GM19328 (cell line): ENCODE data around the gene OPRL1.

Experiments used
- ATAC-seq: cut with Tn5 transposase; IDR thresholded peaks from one replicate; pipeline ENCODE4 v1.9.1; 2021; ENCODE audit warnings: mild to moderate bottlenecking, moderate library complexity; ENCODE audit not compliant: unreplicated experiment

OPRL1 gene

DNA sequence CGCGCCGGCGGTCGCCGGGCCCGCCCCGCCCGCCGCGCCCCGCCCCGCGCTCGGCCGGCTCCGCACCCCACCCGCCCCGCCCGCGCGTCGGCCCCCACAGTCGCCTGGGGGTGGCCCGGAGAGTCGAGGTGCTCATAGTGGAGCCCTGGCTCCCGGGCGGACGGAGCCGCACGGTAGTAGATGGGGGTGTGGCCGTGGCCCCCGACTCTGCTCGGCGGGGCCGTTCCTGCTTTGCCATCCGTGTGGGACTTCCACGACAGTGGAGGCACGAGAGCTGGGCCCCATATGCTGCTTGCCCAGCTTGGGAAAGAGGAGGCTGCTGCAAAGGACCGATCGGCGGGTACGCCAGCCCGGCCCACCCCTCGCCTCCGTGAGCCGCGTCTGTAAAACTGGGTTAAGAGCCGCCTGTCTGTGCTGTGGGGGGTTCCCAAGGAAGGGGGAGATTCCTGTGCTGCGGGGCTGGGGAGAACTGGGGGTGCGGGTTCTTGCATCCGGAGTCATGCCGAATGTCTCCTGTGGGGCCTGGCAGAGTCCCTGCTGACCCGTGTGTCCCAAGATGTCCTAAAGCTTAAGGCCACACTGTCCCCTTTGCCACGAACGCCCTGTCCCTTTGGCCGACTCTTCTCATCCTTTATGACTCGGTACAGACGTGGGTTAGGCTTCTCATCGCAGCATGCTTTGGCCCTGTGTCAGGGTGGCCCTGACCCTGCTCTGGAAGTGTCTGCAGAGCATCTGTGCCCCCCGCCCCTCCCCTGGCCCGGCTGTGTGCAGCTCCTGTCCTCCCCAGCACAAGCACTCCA, at the start of gene OPRL1:
Gene OPRL1 (plus strand): TSS at position 70 of the 800 bp plus-strand sequence. CDS start 12,639 bp downstream, outside the sequence.
- ATAC-seq = no peak

DNA sequence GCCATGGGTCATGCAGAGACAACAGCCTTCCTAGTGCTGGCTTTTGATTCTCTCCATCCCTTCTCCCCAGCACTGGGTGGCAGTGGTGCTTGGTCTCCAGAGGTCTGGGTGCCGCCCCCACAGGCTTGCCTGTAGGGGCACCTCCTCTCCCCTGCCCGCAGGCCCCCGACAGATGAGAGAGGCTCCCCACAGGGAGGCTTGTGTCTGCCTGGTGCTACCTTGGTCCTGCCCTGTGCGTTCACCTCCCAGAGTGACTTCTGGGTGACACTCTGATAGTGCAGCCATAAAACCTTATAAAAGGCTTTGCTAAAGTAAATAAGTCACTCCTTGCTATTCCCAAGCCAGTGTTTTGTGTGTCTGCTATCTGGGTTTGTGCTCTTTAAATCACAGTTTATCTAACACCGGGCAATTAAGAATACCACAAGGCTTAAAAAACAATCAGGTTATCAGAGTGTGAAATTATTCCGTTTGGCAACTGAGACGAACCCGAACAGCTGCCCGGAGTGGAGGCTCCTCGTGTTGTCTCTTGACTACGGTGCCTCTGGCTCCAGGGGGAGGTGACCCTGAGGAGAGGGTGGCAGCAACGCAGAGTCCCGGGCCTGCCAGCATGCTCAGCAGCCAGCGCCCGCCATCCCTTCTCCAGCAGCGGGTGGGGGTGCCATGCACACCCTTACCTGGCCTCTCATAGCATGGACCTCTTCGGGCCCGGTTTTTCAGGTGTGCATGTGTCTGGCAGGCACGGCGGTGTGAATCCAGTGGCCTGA, 49.3 kb upstream of the OPRL1 start:
- no peak for ATAC-seq

DNA sequence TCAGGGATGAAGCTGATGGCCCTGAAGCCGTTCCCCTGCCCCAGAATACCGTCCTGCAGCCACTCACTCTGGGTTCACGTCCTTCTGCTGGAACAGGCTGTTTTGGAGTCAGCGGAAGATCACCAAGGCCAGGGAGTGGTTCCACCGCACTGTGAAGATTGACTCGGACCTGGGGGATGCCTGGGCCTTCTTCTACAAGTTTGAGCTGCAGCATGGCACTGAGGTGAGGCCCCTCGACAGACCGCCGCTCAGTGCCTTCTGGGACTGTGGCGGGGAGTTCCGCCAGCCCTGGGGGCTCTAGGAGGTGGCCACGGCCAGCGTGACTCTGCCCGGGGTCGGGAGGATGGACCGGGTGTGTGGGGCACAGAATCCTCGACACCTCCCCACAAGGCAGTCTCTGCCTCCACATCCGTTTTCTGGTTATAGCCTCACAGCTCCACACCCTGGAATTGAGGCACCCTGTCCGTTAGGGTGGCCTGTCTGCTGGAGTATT, 48.0 kb upstream of the OPRL1 start:
- ATAC-seq = no peak

DNA sequence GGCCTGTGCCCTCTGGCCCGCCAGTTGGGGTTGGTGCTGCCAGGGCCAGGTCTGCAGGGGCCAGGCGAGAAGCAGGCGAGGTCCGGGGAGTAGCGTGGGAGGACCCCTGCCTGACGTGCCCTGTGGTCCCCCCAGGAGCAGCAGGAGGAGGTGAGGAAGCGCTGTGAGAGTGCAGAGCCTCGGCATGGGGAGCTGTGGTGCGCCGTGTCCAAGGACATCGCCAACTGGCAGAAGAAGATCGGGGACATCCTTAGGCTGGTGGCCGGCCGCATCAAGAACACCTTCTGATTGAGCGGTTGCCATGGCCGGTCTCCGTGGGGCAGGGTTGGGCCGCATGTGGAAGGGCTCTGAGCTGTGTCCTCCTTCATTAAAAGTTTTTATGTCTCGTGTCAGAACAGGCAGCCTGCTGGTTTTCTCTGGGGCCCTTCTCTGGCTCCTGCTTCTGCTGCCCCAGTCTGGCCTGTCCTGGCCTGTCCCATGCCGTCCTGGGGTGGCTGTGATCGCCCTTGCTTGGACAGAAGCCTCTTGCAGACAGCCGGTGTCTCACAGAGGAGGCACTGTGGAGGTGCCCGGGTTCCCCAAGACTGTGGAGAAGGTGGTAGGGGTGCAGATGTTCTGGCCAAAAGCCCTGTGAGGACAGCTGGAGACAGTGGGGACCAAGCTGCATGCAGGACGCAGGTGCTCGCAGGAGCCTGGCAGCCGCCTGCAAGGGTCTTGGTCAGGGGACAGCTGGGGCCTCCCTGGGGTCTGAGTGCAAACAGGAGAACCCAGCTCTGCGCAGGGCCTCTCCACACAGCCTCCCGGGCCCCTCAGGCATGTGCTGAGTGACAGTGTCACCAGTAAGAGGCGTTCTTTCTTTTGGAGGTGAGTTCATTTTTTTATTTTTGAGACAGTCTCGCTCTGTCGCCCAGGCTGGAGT, 46.9 kb upstream of the OPRL1 start:
- ATAC-seq = no peak

DNA sequence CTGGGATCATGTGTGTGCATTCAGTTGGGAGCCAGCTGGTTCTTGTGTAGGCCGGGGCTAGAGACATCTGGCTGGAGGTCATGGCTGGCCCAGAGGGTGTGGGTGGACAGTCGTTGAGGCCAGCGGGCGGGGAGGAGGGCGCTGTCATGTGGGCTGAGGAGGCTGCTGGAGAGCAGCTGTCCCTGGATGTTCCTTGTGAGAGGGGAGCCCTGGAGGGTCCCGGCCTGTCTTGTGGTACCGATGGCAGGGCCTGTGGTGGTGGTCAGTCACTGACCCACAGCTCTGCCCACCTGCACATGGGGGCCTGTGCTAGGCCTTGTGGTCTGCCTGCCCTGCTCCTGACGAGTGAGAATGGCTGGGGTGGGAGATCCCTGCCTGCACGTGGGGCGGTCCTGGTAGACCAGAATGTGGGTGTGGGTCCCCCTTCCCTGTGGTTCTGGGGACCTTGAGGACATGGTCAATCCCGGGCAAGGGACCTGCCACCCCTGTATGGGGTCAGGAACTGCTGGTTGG, 45.8 kb upstream of the OPRL1 start:
- no peak for ATAC-seq

DNA sequence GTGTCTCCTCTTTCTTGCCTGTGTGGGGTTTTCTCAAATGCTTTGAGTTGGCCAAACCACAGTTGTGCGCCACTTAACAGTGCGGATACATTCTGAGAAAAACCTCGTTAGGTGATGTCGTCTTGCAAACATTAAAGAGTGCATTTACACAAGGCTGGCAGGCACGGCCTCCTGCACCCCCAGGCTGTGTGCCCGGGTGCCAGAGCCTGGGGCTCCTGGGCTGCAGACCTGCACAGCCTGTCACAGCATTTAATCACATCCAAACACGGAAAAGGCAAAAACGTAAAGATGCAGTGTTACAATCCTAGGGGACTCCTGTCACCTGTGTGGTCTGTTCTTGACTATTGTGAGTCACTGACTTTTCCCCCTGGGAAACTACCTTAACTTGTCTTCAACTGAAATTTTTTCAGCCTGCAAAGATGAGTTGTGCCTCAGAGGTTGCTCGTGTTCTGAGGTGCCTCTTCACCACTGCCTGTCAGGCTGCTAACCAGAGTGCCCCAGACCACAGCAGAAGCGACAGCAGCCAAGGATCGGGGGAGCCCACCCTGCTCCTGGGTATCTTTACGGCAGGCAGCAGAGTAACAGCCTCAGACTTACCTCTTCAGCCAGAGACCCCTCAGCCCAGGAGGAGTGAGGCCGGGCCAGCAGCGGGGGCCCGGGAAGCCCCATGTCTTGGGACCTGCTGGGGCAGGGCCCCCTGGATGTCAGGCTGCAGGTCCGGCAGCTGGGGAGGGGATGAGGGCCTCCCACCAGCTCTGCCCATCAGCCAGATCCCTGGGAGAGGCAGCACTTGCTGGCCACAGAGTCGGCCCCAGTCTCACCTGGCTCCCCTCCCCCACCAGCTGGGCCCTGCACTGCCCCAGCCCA, 44.6 kb upstream of the OPRL1 start:
- no peak for ATAC-seq

DNA sequence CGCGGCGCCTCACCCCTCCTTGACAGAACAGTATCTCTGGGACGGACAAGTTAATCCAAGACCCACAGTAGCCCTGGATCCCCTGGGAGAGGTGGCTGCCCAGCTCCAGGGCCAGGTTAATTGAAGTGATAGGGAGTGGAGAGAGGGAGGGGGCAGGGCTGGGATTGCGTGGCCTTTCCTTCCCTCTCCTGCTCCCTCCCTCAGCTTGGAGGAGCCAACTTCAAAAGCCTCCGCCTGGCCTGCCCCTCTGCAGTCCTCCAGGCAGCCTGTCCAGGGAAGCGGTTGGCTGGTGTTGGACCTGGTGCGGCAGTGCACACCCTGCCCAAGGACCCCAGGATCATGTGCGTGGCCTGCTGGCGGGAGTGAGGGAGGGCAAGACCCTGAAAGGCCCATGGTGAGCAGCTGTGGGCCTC, 43.9 kb upstream of the OPRL1 start, which contains the start of gene C20orf204:
Gene C20orf204 (plus strand): TSS at position 250 of the 413 bp plus-strand sequence. CDS start 142 bp downstream, at position 392.
- no peak for ATAC-seq

DNA sequence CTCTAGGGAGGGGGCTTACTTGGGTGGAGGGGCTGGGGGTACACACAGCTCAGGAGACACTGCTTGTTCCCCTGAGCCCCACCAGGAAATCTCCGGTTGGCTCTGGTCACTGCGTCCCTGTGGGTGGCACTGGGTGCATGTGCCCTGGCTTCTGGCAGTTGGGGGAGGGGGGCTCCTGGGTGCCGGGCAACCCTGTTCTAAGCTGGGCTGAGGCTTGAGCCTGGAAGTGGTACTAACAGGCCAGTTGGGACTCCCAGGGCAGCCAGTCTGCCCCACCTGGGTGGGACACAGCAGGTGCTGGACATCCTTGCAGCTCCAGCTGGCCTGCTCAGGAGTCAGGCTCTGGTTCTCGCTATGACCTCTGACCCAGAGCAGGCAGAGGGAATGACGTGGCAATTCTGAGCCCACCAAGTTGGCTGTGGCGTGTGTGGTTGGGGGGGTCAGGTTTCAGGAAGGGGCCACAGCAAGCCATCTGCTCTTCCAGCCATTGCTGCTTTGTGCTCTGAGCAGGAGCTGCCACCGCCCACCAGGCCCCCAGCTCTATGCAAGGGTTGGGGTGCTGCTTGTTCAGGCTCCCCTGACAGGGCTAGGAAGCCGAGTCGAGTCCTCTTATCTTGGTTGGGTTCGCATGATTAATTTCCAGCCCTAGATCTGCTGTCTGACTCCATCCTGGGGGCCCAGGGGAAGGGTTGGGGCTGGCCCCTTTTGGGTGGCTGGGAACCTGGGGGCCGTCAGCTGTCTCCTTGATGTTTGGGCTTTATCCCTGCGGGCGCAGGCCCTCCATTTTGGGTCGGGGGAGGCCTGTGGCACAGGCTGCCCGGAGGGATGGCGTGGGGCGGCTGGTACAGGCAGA, 43.3 kb upstream of the OPRL1 start:
- ATAC-seq = no peak

DNA sequence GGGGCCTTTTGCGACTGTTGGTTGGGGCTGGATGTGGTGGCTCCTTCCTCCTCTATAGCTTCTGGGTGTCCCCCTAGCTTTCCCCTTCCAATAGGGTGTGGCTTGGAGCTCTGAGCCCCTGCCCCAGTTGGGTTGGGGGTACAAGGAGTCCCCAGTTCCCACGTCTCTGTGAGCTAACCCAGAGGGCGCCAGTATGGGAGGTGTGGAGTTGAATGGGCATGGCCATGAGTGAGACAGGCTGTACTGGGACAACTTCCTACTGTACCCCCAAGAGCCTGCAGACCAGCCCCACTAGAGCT, 42.7 kb upstream of the OPRL1 start:
- no peak for ATAC-seq

DNA sequence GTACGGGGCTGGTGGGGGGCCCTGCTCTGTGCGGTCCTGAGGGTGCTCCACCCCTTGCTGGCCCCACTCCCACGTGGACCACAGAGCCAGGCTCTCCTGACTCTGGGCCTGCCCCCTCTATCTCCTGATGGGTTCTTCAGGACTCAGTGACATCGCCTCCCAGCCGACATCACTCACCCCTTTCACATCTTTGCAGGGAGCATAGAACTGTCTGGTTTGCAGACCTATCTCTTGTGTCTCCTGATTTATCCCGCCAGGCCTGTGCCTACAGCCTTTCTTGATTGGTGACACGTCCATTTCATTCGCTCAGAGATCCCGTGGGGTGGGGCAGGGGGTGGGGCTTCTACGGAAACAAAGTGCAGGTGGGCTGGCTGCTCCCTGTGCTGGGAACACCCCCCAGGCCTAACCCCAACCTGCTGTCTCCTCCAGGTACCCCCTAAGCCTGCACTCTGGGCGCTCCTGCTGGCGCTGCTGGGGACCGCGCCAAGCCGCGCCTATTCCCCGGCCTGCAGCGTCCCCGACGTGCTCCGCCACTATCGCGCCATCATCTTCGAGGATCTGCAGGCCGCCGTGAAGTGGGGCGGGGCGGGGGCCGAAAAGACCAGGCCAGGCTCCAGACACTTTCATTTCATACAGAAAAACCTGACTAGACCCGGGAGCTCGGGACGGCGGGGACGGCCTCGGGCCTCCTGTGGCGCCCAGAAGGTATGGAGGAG, 42.2 kb upstream of the OPRL1 start:
- no peak for ATAC-seq

DNA sequence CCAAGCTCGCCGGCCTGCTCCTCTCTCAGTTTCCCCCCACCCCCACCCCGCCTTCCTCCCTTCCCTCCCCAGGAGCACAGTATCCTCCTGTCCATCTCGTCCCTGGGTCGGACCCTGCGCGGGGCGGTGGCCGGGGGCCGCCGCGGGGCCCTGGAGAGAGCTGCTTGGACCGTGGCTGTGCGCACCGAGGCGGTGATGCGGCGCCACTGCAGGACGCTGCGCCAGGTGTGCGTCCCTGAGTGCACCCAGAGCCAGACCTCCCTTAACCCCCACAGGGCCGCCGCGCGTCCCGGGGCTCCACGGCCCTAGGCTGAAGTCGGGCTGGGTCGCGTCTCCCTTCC, 41.7 kb upstream of the OPRL1 start:
- ATAC-seq = no peak

DNA sequence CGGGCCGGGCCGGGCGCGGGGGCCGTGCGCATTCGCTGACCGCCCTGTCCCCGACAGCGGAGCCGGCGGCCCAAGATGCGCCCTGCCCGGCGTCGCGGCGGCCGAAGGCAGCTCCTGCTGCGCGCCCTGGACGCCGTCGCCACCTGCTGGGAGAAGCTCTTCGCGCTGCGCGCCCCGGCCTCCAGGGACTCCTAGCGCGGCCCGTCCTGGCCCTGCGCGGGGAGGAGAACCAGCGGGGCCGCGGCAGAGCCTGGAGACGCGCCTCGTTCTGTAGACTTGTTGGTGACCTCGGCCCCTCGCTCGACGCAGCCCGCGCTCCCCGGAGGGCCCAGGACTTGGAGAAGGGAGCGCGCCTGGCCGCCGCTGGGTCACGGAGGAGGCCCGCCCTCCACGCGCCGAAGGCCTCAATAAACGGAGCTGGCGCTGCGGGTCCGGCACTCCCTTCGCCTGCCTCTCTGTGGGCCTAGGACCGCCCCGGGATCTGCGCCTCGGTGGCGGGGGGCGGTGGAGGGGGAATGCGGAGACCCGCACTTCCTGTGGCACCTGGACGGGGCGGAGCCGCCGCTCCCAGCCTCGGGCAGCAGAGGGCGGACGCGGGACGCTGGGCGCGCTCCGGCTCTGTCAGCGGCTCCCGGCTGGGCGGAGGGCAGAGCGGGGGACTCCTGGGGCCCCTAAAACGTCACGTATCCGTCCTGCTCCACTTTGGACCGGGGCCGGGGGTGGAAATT, 41.2 kb upstream of the OPRL1 start:
- no peak for ATAC-seq

DNA sequence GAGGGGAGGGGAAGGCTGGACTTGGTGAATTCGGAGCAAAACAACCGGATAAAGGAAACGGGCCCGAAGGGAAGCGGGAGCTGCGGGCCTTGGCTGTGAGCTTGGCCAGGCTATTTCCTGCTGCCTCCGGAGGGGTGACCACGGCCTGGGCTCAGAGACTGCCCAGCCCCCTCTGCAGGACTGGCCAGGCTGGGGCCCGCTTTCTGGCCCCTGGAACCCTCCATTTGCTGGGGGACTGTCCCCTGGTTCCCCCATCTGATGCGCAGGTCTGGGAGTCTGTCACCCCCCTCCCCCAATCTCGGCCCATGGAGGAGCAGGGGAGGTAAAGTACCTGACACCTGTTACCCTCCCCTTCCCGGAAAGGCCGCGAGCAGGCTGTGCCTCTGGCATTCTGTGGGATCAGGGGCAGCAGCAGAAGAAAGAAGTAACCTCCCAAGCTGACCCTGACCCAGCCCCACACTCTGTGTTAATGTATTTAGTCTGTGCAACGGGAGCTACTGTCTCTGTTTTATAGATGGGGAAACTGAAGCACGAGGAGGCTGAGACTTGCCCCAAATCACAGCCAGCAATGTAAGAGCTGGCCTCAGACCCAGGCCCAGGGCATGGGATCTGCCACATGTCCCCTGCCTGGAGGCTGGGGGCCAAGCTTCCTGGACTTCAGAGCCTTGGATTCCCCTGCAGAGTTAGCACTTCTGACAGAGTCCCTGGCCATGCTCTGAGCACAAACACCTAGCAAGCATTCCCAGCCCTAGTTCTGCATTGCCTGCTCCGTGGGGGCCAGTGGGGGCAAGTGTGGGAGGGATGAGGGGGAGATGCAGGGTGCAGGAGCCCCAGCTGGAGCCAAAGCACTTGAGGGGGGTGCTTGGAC, 40.4 kb upstream of the OPRL1 start:
- ATAC-seq = no peak

DNA sequence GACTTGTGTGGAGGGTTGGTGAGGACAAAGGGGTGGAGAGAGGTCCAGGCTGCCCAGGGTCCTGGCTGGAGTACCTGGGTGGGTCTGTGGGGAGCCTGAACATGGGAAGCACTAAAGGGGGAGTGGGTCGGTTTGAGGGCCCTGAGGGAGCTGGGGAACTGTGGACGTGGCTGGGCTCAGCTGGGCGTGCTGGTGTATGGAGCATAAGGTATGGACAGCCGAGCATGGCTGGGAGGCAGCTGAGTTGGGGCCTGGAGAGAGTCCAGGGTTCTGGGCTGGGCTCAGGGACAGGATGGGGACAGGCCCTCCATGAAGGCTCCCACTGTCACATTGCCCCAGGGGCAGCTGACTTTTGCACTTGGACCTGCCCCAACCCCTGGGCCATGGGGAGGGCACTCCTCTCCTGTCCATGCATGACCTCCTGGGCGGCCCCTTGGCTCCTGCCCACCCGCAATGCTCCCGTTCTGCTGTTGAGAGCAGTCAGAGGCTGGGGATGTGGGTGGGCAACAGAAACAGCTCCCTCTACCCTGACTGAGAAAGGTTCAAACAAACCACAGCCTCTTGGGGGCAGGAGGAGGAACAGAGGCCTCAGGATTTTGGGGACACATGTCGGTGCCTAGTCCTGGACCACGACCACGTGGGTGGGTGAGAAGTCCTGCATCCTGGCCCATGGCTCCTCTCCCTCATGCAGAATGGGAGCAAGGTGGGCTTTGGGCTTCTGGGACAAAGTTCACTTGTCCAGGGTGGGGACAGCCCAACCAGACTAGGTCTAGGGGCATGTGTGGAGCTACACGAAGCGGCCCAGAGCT, 39.4 kb upstream of the OPRL1 start:
- ATAC-seq = no peak

DNA sequence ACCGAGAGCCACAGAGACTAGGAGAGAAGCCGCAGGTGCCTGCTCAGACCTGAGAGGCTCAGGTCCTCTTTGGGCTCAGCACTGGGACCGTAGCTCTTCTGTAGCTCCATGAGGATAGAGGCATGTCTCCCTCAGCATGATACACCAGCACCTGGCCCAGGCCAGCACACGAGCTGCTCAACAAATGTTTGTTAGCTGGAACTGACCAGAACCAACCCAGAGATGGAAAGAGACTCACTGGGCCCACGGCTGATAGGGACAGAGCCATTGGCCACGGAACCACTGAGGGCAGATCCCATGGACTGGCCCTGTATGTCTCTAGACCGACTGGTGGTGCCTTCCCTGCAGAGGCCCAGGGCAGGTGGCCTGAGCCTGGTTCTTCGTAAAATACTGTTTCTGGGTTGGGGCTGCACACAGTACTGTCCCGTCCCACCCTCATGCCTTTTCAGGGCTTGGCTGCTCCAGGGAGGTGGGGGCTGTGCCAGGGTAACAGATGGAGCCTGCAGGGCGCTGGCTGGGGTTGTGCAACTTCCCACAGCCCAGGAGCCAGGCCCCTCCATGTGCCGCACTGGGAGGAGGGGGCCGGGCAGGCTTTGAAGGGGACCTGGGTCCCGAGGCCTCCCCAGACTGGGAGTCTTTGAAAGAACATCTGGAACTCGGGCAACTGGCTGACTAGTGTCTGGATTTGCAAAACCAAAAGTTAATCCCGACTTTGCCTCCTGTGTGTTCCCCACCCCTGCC, 38.7 kb upstream of the OPRL1 start:
- ATAC-seq = no peak

DNA sequence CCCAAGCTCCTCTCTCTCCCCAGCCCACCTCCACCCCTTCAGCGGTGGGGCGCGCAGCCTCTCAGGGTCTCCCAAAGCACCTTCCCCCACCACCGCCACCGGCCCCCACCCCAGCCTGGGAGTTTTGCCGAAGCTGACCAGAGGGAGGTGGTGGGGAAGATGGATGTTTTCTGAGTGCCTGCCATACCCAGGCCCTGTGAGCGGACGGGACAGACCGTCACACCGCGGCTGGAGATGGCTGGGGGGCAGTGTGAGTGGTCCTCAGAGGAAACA, 38.2 kb upstream of the OPRL1 start:
- no peak for ATAC-seq
